GM23338 (cell line): ENCODE measurements around the gene SLC25A22. TPM values are rescaled to one million over a fixed set of nuclear protein-coding genes. Genes with fewer than 3 reads are reported as not detected.

Experiments
- ATAC-seq: fragments of 200-7000 bp; cut with Tn5 transposase; 3 replicates; pipeline ENCODE4 v1.9.1; 2020
- DNase-seq: peaks from one replicate; pipeline ENCODE4 v3.0.0-alpha.2; 2015; ENCODE audit warnings: low spot score
- H2AFZ ChIP-seq: fragments of 200-600 bp; sonication (generic); 2 replicates; pipeline ENCODE4 v1.8.0; 2016; ENCODE audit warnings: antibody characterized with exemption, mild to moderate bottlenecking, moderate library complexity
- H3F3A ChIP-seq: fragments of 200-600 bp; sonication (generic); replicated peaks from 2 replicates; pipeline ENCODE4 v1.8.0; 2017; ENCODE audit warnings: antibody characterized with exemption, mixed run types, low read depth
- H3K27ac ChIP-seq: fragments of 200-600 bp; sonication (generic); 2 replicates; pipeline ENCODE4 v1.6.1; 2016; ENCODE audit warnings: low read depth
- H3K27me3 ChIP-seq: fragments of 200-600 bp; sonication (generic); 2 replicates; pipeline ENCODE4 v1.8.0; 2016; ENCODE audit warnings: mild to moderate bottlenecking, mixed run types, moderate library complexity; ENCODE audit not compliant: insufficient read depth
- H3K36me3 ChIP-seq: fragments of 200-600 bp; sonication (generic); 2 replicates; pipeline ENCODE4 v1.8.0; 2016; ENCODE audit warnings: mild to moderate bottlenecking; ENCODE audit not compliant: insufficient read depth
- H3K4me1 ChIP-seq: fragments of 200-600 bp; sonication (generic); 2 replicates; pipeline ENCODE4 v1.8.0; 2016; ENCODE audit warnings: mild to moderate bottlenecking, moderate library complexity; ENCODE audit not compliant: insufficient read depth
- H3K4me2 ChIP-seq: fragments of 200-600 bp; sonication (generic); 2 replicates; pipeline ENCODE4 v1.7.1; 2017; ENCODE audit warnings: mixed run types
- H3K4me3 ChIP-seq: fragments of 200-600 bp; sonication (generic); 2 replicates; pipeline ENCODE4 v1.6.1; 2016; ENCODE audit warnings: mixed run types
- H3K79me2 ChIP-seq: fragments of 200-600 bp; sonication (generic); replicated peaks from 2 replicates; pipeline ENCODE4 v1.8.0; 2017; ENCODE audit warnings: mild to moderate bottlenecking; ENCODE audit not compliant: insufficient read depth
- H3K9me2 ChIP-seq: fragments of 200-600 bp; sonication (generic); 2 replicates; pipeline ENCODE4 v1.8.0; 2017; ENCODE audit not compliant: insufficient read depth
- H4K20me1 ChIP-seq: fragments of 200-600 bp; sonication (generic); replicated peaks from 2 replicates; pipeline ENCODE4 v1.8.0; 2017; ENCODE audit warnings: mild to moderate bottlenecking; ENCODE audit not compliant: insufficient read depth
- H3K27ac Mint-ChIP-seq: 2 replicates; pipeline ENCODE4 v1.8.0; 2020; ENCODE audit warnings: inconsistent platforms, mild to moderate bottlenecking, moderate library complexity, mixed read lengths
- H3K27me3 Mint-ChIP-seq: 3 replicates; pipeline ENCODE4 v1.8.0; 2022; ENCODE audit warnings: low read depth, mild to moderate bottlenecking, moderate library complexity, mixed read lengths, inconsistent platforms; ENCODE audit not compliant: insufficient read depth, poor library complexity
- H3K36me3 Mint-ChIP-seq: 3 replicates; pipeline ENCODE4 v1.8.0; 2021; ENCODE audit warnings: low read depth, mild to moderate bottlenecking, inconsistent platforms, moderate library complexity, mixed read lengths
- H3K4me1 Mint-ChIP-seq: 3 replicates; pipeline ENCODE4 v1.8.0; 2020; ENCODE audit warnings: mild to moderate bottlenecking, inconsistent platforms, mixed read lengths
- H3K4me3 Mint-ChIP-seq: 3 replicates; pipeline ENCODE4 v1.8.0; 2021; ENCODE audit warnings: moderate library complexity, mild to moderate bottlenecking, inconsistent platforms, mixed read lengths
- H3K9me3 Mint-ChIP-seq: 3 replicates; pipeline ENCODE4 v1.8.0; 2020; ENCODE audit warnings: moderate library complexity, mild to moderate bottlenecking, inconsistent platforms, mixed read lengths
- CREB1 ChIP-seq: fragments of 250-450 bp; sonication (Bioruptor Pico); IDR thresholded peaks from 2 replicates; pipeline ENCODE4 v1.5.0; 2020; ENCODE audit warnings: low read depth, mild to moderate bottlenecking, moderate library complexity
- ETS1 ChIP-seq: IDR thresholded peaks from 2 replicates; pipeline ENCODE4 v1.6.1; 2016; ENCODE audit warnings: antibody characterized with exemption
- EZH2 ChIP-seq: fragments of 200-600 bp; sonication (generic); IDR thresholded peaks from one replicate; pipeline ENCODE4 v1.8.0; 2017; ENCODE audit warnings: antibody characterized with exemption, mild to moderate bottlenecking, low read depth; ENCODE audit not compliant: unreplicated experiment
- EZH2phosphoT487 ChIP-seq: fragments of 200-600 bp; sonication (generic); IDR thresholded peaks from one replicate; pipeline ENCODE4 v1.8.1; 2018; ENCODE audit warnings: antibody characterized with exemption; ENCODE audit not compliant: unreplicated experiment
- JUNB ChIP-seq: IDR thresholded peaks from one replicate; pipeline ENCODE4 v1.6.1; 2016; ENCODE audit warnings: antibody characterized with exemption; ENCODE audit not compliant: unreplicated experiment
- NANOG ChIP-seq: IDR thresholded peaks from 2 replicates; pipeline ENCODE4 v1.6.1; 2016; ENCODE audit warnings: antibody characterized with exemption, borderline replicate concordance
- POLR2AphosphoS5 ChIP-seq: IDR thresholded peaks from 2 replicates; pipeline ENCODE4 v1.6.1; 2016; ENCODE audit warnings: antibody characterized with exemption, low read depth
- STAT1 ChIP-seq: IDR thresholded peaks from one replicate; pipeline ENCODE4 v1.6.1; 2016; ENCODE audit warnings: antibody characterized with exemption; ENCODE audit not compliant: unreplicated experiment
- ZNF114 ChIP-seq: fragments of 250-450 bp; sonication (Bioruptor Pico); IDR thresholded peaks from 2 replicates; pipeline ENCODE4 v1.5.0; 2020; ENCODE audit warnings: mild to moderate bottlenecking, moderate library complexity
- ZNF331 ChIP-seq: fragments of 250-450 bp; sonication (Bioruptor Pico); IDR thresholded peaks from 2 replicates; pipeline ENCODE4 v1.5.0; 2020; ENCODE audit warnings: low read depth, mild to moderate bottlenecking, moderate library complexity
- polyA plus RNA-seq: library from polyadenylated mRNA; unstranded; fragments of >200 nt; fragmentation: Nextera tagmentation; extraction: Ambion mirVana; gene quantifications from 2 replicates; pipeline ENCODE4 v1.2.1, GENCODE V29; 2016
- total RNA-seq: library from RNA; depleted of rRNA; stranded (reverse); fragments of >200 nt; shearing (Covaris generic); gene quantifications from 2 replicates; pipeline ENCODE4 v1.2.3, GENCODE V29; 2014
- TF ChIP-seq, protein P1 (sequence below): fragments of 250-450 bp; sonication (Bioruptor Pico); IDR thresholded peaks from 2 replicates; pipeline ENCODE4 v1.5.0; 2020; ENCODE audit warnings: mild to moderate bottlenecking, moderate library complexity
- TF ChIP-seq, protein P2 (sequence below): IDR thresholded peaks from one replicate; pipeline ENCODE4 v1.6.1; 2018; ENCODE audit warnings: antibody characterized with exemption; ENCODE audit not compliant: unreplicated experiment
- TF ChIP-seq, protein P3 (sequence below), 2 experiments: fragments of 200-600 bp in 1 of 2; sonication (generic) in 1 of 2; conservative IDR thresholded peaks; 2 replicates each; pipeline versions ENCODE4 v1.5.1 to v1.6.1; 2016 to 2017; ENCODE audit warnings: antibody characterized with exemption in 2 of 2, low read depth in 2 of 2, mild to moderate bottlenecking in 2 of 2, moderate library complexity in 1 of 2

Gene SLC25A22
- total and polyA plus RNA-seq, 2 experiments from 2014 or later: 21.0 to 46.4 TPM

- Histone ChIP-seq H3K4me1 (peaks cover 11% of the 10 kb centered on the region; the same call in 1 of the 2 replicates), H4K20me1 (peaks cover 24% of the 10 kb centered on the region), H2AFZ (no peak overlapping the region), H3K4me3 (no peak overlapping the region), H3K9me2 (no peaks in the 10 kb centered on the region), H3K27ac (no peak overlapping the region), H3K79me2 (peaks cover 36% of the 10 kb centered on the region), H3F3A (peaks cover 4% of the 10 kb centered on the region; the same call in 1 of the 2 replicates), H3K27me3 (no peaks in the 10 kb centered on the region), H3K36me3 (peaks cover 5% of the 10 kb centered on the region; the same call in 1 of the 2 replicates), H3K4me2 (no peak overlapping the region)
- Mint-ChIP-seq H3K4me1 (peaks cover 10% of the 10 kb centered on the region), H3K27ac (no peak overlapping the region), H3K36me3 (peaks cover 27% of the 10 kb centered on the region), H3K27me3 (peaks cover 14% of the 10 kb centered on the region), H3K9me3 (no peaks in the 10 kb centered on the region), H3K4me3 (no peak overlapping the region)
- DNase-seq (no peak), ATAC-seq (no peak)
- TF ChIP-seq JUNB: no peak
- no peak for TF ChIP-seq CREB1 (CRISPR knock-in tag)
- no peak for TF ChIP-seq NANOG
- TF ChIP-seq ETS1: no peak
- TF ChIP-seq, protein P1, sequence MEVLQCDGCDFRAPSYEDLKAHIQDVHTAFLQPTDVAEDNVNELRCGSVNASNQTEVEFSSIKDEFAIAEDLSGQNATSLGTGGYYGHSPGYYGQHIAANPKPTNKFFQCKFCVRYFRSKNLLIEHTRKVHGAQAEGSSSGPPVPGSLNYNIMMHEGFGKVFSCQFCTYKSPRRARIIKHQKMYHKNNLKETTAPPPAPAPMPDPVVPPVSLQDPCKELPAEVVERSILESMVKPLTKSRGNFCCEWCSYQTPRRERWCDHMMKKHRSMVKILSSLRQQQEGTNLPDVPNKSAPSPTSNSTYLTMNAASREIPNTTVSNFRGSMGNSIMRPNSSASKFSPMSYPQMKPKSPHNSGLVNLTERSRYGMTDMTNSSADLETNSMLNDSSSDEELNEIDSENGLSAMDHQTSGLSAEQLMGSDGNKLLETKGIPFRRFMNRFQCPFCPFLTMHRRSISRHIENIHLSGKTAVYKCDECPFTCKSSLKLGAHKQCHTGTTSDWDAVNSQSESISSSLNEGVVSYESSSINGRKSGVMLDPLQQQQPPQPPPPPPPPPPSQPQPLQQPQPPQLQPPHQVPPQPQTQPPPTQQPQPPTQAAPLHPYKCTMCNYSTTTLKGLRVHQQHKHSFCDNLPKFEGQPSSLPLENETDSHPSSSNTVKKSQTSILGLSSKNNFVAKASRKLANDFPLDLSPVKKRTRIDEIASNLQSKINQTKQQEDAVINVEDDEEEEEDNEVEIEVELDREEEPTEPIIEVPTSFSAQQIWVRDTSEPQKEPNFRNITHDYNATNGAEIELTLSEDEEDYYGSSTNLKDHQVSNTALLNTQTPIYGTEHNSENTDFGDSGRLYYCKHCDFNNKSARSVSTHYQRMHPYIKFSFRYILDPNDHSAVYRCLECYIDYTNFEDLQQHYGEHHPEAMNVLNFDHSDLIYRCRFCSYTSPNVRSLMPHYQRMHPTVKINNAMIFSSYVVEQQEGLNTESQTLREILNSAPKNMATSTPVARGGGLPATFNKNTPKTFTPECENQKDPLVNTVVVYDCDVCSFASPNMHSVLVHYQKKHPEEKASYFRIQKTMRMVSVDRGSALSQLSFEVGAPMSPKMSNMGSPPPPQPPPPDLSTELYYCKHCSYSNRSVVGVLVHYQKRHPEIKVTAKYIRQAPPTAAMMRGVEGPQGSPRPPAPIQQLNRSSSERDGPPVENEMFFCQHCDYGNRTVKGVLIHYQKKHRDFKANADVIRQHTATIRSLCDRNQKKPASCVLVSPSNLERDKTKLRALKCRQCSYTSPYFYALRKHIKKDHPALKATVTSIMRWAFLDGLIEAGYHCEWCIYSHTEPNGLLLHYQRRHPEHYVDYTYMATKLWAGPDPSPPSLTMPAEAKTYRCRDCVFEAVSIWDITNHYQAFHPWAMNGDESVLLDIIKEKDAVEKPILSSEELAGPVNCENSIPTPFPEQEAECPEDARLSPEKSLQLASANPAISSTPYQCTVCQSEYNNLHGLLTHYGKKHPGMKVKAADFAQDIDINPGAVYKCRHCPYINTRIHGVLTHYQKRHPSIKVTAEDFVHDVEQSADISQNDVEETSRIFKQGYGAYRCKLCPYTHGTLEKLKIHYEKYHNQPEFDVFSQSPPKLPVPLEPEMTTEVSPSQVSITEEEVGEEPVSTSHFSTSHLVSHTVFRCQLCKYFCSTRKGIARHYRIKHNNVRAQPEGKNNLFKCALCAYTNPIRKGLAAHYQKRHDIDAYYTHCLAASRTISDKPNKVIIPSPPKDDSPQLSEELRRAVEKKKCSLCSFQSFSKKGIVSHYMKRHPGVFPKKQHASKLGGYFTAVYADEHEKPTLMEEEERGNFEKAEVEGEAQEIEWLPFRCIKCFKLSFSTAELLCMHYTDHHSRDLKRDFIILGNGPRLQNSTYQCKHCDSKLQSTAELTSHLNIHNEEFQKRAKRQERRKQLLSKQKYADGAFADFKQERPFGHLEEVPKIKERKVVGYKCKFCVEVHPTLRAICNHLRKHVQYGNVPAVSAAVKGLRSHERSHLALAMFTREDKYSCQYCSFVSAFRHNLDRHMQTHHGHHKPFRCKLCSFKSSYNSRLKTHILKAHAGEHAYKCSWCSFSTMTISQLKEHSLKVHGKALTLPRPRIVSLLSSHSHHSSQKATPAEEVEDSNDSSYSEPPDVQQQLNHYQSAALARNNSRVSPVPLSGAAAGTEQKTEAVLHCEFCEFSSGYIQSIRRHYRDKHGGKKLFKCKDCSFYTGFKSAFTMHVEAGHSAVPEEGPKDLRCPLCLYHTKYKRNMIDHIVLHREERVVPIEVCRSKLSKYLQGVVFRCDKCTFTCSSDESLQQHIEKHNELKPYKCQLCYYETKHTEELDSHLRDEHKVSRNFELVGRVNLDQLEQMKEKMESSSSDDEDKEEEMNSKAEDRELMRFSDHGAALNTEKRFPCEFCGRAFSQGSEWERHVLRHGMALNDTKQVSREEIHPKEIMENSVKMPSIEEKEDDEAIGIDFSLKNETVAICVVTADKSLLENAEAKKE (CRISPR knock-in tag): no peak
- TF ChIP-seq EZH2: no peak
- TF ChIP-seq, protein P2, sequence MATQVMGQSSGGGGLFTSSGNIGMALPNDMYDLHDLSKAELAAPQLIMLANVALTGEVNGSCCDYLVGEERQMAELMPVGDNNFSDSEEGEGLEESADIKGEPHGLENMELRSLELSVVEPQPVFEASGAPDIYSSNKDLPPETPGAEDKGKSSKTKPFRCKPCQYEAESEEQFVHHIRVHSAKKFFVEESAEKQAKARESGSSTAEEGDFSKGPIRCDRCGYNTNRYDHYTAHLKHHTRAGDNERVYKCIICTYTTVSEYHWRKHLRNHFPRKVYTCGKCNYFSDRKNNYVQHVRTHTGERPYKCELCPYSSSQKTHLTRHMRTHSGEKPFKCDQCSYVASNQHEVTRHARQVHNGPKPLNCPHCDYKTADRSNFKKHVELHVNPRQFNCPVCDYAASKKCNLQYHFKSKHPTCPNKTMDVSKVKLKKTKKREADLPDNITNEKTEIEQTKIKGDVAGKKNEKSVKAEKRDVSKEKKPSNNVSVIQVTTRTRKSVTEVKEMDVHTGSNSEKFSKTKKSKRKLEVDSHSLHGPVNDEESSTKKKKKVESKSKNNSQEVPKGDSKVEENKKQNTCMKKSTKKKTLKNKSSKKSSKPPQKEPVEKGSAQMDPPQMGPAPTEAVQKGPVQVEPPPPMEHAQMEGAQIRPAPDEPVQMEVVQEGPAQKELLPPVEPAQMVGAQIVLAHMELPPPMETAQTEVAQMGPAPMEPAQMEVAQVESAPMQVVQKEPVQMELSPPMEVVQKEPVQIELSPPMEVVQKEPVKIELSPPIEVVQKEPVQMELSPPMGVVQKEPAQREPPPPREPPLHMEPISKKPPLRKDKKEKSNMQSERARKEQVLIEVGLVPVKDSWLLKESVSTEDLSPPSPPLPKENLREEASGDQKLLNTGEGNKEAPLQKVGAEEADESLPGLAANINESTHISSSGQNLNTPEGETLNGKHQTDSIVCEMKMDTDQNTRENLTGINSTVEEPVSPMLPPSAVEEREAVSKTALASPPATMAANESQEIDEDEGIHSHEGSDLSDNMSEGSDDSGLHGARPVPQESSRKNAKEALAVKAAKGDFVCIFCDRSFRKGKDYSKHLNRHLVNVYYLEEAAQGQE: no peak
- TF ChIP-seq STAT1: no peak
- no peak for TF ChIP-seq EZH2phosphoT487
- TF ChIP-seq ZNF114 (CRISPR knock-in tag): no peak
- TF ChIP-seq ZNF331 (CRISPR knock-in tag): no peak
- TF ChIP-seq POLR2AphosphoS5: no peak
- TF ChIP-seq, protein P3, sequence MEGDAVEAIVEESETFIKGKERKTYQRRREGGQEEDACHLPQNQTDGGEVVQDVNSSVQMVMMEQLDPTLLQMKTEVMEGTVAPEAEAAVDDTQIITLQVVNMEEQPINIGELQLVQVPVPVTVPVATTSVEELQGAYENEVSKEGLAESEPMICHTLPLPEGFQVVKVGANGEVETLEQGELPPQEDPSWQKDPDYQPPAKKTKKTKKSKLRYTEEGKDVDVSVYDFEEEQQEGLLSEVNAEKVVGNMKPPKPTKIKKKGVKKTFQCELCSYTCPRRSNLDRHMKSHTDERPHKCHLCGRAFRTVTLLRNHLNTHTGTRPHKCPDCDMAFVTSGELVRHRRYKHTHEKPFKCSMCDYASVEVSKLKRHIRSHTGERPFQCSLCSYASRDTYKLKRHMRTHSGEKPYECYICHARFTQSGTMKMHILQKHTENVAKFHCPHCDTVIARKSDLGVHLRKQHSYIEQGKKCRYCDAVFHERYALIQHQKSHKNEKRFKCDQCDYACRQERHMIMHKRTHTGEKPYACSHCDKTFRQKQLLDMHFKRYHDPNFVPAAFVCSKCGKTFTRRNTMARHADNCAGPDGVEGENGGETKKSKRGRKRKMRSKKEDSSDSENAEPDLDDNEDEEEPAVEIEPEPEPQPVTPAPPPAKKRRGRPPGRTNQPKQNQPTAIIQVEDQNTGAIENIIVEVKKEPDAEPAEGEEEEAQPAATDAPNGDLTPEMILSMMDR (conservative IDR thresholded peaks at IDR 0.05; ENCODE audit: low read depth in 2 of 2): no peak
Measured at GRCh38 chr11:772429-773390, 25.4 kb downstream of the SLC25A22 start.
